Measurements from ENCODE around the gene TGM5. TPM values are rescaled to one million over a fixed set of nuclear protein-coding genes. Genes with fewer than 3 reads are reported as not detected.
"Not testable (repeated sequence)": the region's sequence is repeated elsewhere in the genome, so short reads cannot be mapped to it uniquely, and the experiment has no call there.

The TGM5 gene
- polyA plus RNA-seq, 2 of the 4 experiments (the other 2 are of a cell fraction), result not detected

DNA sequence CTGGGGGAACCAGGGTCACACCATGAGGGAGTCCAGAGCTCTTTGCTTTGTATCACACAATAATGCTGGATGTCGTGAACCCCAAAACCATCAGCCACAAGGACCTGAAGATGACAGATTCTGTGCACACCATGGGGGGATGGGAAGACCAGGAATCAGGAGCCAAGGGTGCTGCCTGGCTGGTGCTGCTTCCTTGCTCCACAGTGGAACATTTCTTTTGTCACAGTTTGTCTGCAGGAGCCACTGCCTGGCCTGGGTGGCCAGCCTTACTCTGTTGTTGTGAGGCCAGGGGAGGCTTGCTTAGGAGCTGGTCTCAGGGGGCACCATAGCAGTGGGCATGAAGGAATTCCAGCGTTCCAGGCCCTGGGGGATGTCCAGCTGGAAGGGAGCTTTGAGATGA lies 6.5 kb upstream of the TGM5 start:
- H3K27ac ChIP-seq, result no peak overlapping the region
- DNase-seq (ENCODE audit: low read depth in 1 of 2, low spot score in 1 of 2) (no peak), FAIRE-seq (no peak), ATAC-seq (no peak)
- CTCF ChIA-PET, result interaction anchor here (0.9 to 1.7 kb wide), 3 partner anchors 9 to 78 kb away, joined by 3 to 5 read pairs (median 5); no protein-coding TSS in a partner anchor
- 0% methylated on average over 1 of the region's 2 CpGs for WGBS (ENCODE audit: missing lambda C conversion rate)
- no peak overlapping the region for H3K4me3 ChIP-seq
- POLR2A ChIA-PET, result no interaction called here
- H3K4me1 ChIP-seq, result no peaks in the 10 kb centered on the region
- TF ChIP-seq ZSCAN20 (CRISPR knock-in tag; IDR thresholded peaks at IDR 0.05) (no peak), EHF (CRISPR knock-in tag; IDR thresholded peaks at IDR 0.05) (no peak), SMC3 (IDR thresholded peaks at IDR 0.05) (no peak), CEBPB (IDR thresholded peaks at IDR 0.05) (no peak), ZFP36 (IDR thresholded peaks at IDR 0.05; ENCODE audit: borderline replicate concordance, partially characterized antibody) (no peak)
- H3K4me2 ChIP-seq, result no peak overlapping the region
- H3K9me3 ChIP-seq, result no peaks in the 10 kb centered on the region; the same call in 1 of the 3 replicates

- H3K27ac ChIP-seq; ATAC-seq; FAIRE-seq; H3K4me2 ChIP-seq; H3K4me1 ChIP-seq; POLR2A ChIA-PET; H3K4me3 ChIP-seq; H3K9me3 ChIP-seq; DNase-seq (ENCODE audit: low read depth in 1 of 2, low spot score in 1 of 2): not testable (repeated sequence)
- 24% methylated on average over 1 of the region's 1 CpG for WGBS (ENCODE audit: missing lambda C conversion rate)
- CTCF ChIA-PET, result interaction anchor here (3.7 kb wide), 1 partner anchor 14 kb away, joined by 21 read pairs; no protein-coding TSS in a partner anchor
Observed at GRCh38 chr15:43271908-43272307, 5.2 kb upstream of the TGM5 start.

DNA sequence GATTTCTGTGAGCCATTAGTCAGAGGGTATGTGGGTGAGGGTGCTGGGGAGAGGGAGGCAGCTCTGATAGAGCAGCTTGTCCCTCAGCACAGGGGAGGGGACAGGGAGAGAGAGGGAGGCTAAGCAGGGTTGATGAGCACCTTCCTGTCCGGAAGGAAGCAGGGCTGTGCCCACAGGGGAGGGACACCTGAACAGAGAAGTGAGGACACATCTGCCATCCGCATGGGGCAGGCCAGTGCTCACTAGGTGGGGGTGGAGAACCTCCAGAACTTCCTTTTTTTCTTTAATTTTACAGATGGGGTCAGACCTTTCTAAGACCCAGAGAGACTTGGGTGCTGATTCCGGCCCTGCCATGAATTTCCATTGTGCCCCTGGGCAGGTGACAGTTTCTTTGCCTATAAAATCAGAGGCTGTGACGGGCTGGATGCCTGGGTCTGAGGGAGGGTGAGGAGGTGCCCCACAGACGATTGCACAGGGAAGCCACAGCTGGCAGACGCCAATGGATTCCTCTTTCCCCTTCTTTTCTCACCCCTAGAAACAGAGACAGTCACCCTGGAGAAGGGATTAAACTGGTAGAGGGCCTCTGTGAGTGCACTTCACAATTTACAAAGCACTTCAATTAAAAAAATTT lies 4.1 kb upstream of the TGM5 start:
- no peaks in the 10 kb centered on the region; the same call in 1 of the 3 replicates for H3K9me3 ChIP-seq
- ATAC-seq (no peak), FAIRE-seq (no peak), DNase-seq (ENCODE audit: low read depth in 1 of 2, low spot score in 1 of 2) (no peak)
- TF ChIP-seq, protein P1, sequence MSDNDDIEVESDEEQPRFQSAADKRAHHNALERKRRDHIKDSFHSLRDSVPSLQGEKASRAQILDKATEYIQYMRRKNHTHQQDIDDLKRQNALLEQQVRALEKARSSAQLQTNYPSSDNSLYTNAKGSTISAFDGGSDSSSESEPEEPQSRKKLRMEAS (IDR thresholded peaks at IDR 0.05), result no peak
- TF ChIP-seq NFE2L2 (conservative IDR thresholded peaks at IDR 0.05; ENCODE audit: low read length), result no peak
- no peak for TF ChIP-seq JUNB (IDR thresholded peaks at IDR 0.05)
- no peak for TF ChIP-seq REST (IDR thresholded peaks at IDR 0.05)
- TF ChIP-seq ZSCAN20 (CRISPR knock-in tag; IDR thresholded peaks at IDR 0.05), result no peak
- TF ChIP-seq CEBPB (IDR thresholded peaks at IDR 0.05), result no peak
- no peak for TF ChIP-seq HOXB5 (CRISPR knock-in tag; IDR thresholded peaks at IDR 0.05)
- TF ChIP-seq EHF (CRISPR knock-in tag; IDR thresholded peaks at IDR 0.05), result no peak
- H3K4me3 ChIP-seq, result no peak overlapping the region
- 11% methylated on average over 6 of the region's 6 CpGs for WGBS (ENCODE audit: missing lambda C conversion rate)
- POLR2A ChIA-PET, result no interaction called here
- no peak overlapping the region for H3K4me2 ChIP-seq
- H3K27ac ChIP-seq, result no peak overlapping the region
- no peaks in the 10 kb centered on the region for H3K4me1 ChIP-seq
- CTCF ChIA-PET, result interaction anchor here (1.5 to 3.7 kb wide), 2 partner anchors 15 to 45 kb away, joined by 8 to 21 read pairs; no protein-coding TSS in a partner anchor

- CTCF ChIA-PET, result interaction anchor here (1.5 to 3.7 kb wide), 2 partner anchors 16 to 45 kb away, joined by 8 to 21 read pairs; no protein-coding TSS in a partner anchor
- WGBS (ENCODE audit: missing lambda C conversion rate), result 48% methylated on average over 4 of the region's 5 CpGs
- no peak overlapping the region for H3K27ac ChIP-seq
- no peaks in the 10 kb centered on the region for H3K4me1 ChIP-seq
- FAIRE-seq, result no peak
- POLR2A ChIA-PET, result no interaction called here
- H3K4me3 ChIP-seq, result no peak overlapping the region
- H3K4me2 ChIP-seq, result no peak overlapping the region
- no peak for TF ChIP-seq TP53 (CRISPR knock-in tag; IDR thresholded peaks at IDR 0.05)
- TF ChIP-seq NPAS2 (CRISPR knock-in tag; IDR thresholded peaks at IDR 0.05; ENCODE audit: borderline replicate concordance), result no peak
- TF ChIP-seq EHF (CRISPR knock-in tag; IDR thresholded peaks at IDR 0.05), result no peak
- no peak for TF ChIP-seq RAD21 (conservative IDR thresholded peaks at IDR 0.05 in 1 of 2, IDR thresholded peaks at IDR 0.05 in 1 of 2)
- TF ChIP-seq POLR2A (IDR thresholded peaks at IDR 0.05; ENCODE audit: low read length), result no peak
- no peak for TF ChIP-seq EP300 (IDR thresholded peaks at IDR 0.05)
- no peak for TF ChIP-seq TFCP2L1 (CRISPR knock-in tag; IDR thresholded peaks at IDR 0.05)
- no peak for TF ChIP-seq HEYL (CRISPR knock-in tag; IDR thresholded peaks at IDR 0.05)
- TF ChIP-seq ZSCAN20 (CRISPR knock-in tag; IDR thresholded peaks at IDR 0.05), result no peak
- TF ChIP-seq GATA3 (IDR thresholded peaks at IDR 0.05; ENCODE audit: borderline replicate concordance), result no peak
- TF ChIP-seq FOXS1 (CRISPR knock-in tag; IDR thresholded peaks at IDR 0.05), result no peak
- no peak for TF ChIP-seq HOXB5 (CRISPR knock-in tag; IDR thresholded peaks at IDR 0.05)
- TF ChIP-seq RARB (CRISPR knock-in tag; IDR thresholded peaks at IDR 0.05), result no peak
- TF ChIP-seq KDM5A (IDR thresholded peaks at IDR 0.05), result no peak
- no peaks in the 10 kb centered on the region; the same call in 1 of the 3 replicates for H3K9me3 ChIP-seq
- DNase-seq (ENCODE audit: low read depth in 1 of 2, low spot score in 1 of 2), result no peak
- ATAC-seq, result no peak
Observed at GRCh38 chr15:43270113-43270665, 3.5 kb upstream of the TGM5 start.

Measured in A549 (cell line).